Activated T-cell treated with anti-CD3 and anti-CD28 coated beads for 48 hours (primary cell): ENCODE results near the gene RFWD3.
"Not testable (repeated sequence)": the region's sequence is repeated elsewhere in the genome, so short reads cannot be mapped to it uniquely, and the experiment has no call there.

Experiments
- DNase-seq: peaks from one replicate; pipeline ENCODE4 v3.0.0-alpha.2; 2020; ENCODE audit warnings: low read depth

The RFWD3 gene

GRCh38 chr16:74661064-74661463 is 5.6 kb downstream of the RFWD3 start:
- DNase-seq: no peak

GRCh38 chr16:74660383-74660782 is 6.3 kb downstream of the RFWD3 start:
- no peak for DNase-seq

GRCh38 chr16:74659041-74659440 is 7.6 kb downstream of the RFWD3 start:
- DNase-seq: no peak

- no peak for DNase-seq
Observed at GRCh38 chr16:74657870-74658642, 8.6 kb downstream of the RFWD3 start.

GRCh38 chr16:74654536-74655050 is 12.1 kb downstream of the RFWD3 start:
- no peak for DNase-seq

GRCh38 chr16:74652883-74653282 is 13.8 kb downstream of the RFWD3 start:
- not testable (repeated sequence) for DNase-seq

GRCh38 chr16:74652249-74652648 is 14.4 kb downstream of the RFWD3 start:
- DNase-seq: no peak

- DNase-seq: no peak
Observed at GRCh38 chr16:74651841-74652240, 14.8 kb downstream of the RFWD3 start.

GRCh38 chr16:74650966-74651567 is 15.6 kb downstream of the RFWD3 start:
- no peak for DNase-seq

GRCh38 chr16:74649839-74650504 is 16.7 kb downstream of the RFWD3 start:
- no peak for DNase-seq

- DNase-seq: no peak
Observed at GRCh38 chr16:74641969-74642368, 24.7 kb downstream of the RFWD3 start.

GRCh38 chr16:74637742-74638453 is 28.8 kb downstream of the RFWD3 start:
- DNase-seq: no peak

- no peak for DNase-seq
Observed at GRCh38 chr16:74635303-74635702, 31.4 kb downstream of the RFWD3 start.

GRCh38 chr16:74633686-74634085 is 33.0 kb downstream of the RFWD3 start:
- no peak for DNase-seq

GRCh38 chr16:74627506-74628220 is 39.0 kb downstream of the RFWD3 start:
- no peak for DNase-seq

GRCh38 chr16:74626741-74627416 is 39.8 kb downstream of the RFWD3 start:
- DNase-seq: no peak

- no peak for DNase-seq
Observed at GRCh38 chr16:74625500-74626350, 41.0 kb downstream of the RFWD3 start.

- DNase-seq: no peak
Observed at GRCh38 chr16:74623839-74624235, 42.8 kb downstream of the RFWD3 start.

GRCh38 chr16:74623214-74623838 is 43.4 kb downstream of the RFWD3 start:
- no peak for DNase-seq

GRCh38 chr16:74622005-74622404 is 44.7 kb downstream of the RFWD3 start:
- DNase-seq: no peak
